ENCODE results near the gene RCVRN.

DNA sequence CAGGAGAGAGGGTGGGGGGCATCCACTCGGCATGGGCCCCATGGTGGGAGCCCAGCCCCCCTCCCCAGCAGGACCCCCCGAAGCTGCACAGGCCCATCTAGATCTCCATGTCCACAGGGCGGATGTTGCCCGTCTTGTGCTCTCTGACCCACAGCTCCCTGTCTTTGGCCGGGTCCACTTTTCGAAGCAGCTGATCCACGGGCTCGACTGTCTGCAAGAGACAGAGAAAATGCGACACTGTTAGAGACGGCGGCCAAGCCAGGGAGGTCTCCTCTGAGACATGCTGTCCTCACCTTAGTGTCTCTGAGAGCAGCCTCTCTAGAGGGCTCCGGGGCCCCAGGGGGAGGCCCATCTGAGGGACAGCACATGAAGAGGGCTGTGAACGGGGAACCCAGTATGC, 12.1 kb upstream of the RCVRN start:
- TF ChIP-seq, protein P1, sequence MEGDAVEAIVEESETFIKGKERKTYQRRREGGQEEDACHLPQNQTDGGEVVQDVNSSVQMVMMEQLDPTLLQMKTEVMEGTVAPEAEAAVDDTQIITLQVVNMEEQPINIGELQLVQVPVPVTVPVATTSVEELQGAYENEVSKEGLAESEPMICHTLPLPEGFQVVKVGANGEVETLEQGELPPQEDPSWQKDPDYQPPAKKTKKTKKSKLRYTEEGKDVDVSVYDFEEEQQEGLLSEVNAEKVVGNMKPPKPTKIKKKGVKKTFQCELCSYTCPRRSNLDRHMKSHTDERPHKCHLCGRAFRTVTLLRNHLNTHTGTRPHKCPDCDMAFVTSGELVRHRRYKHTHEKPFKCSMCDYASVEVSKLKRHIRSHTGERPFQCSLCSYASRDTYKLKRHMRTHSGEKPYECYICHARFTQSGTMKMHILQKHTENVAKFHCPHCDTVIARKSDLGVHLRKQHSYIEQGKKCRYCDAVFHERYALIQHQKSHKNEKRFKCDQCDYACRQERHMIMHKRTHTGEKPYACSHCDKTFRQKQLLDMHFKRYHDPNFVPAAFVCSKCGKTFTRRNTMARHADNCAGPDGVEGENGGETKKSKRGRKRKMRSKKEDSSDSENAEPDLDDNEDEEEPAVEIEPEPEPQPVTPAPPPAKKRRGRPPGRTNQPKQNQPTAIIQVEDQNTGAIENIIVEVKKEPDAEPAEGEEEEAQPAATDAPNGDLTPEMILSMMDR (IDR thresholded peaks at IDR 0.05): no peak
- TF ChIP-seq, protein P2, sequence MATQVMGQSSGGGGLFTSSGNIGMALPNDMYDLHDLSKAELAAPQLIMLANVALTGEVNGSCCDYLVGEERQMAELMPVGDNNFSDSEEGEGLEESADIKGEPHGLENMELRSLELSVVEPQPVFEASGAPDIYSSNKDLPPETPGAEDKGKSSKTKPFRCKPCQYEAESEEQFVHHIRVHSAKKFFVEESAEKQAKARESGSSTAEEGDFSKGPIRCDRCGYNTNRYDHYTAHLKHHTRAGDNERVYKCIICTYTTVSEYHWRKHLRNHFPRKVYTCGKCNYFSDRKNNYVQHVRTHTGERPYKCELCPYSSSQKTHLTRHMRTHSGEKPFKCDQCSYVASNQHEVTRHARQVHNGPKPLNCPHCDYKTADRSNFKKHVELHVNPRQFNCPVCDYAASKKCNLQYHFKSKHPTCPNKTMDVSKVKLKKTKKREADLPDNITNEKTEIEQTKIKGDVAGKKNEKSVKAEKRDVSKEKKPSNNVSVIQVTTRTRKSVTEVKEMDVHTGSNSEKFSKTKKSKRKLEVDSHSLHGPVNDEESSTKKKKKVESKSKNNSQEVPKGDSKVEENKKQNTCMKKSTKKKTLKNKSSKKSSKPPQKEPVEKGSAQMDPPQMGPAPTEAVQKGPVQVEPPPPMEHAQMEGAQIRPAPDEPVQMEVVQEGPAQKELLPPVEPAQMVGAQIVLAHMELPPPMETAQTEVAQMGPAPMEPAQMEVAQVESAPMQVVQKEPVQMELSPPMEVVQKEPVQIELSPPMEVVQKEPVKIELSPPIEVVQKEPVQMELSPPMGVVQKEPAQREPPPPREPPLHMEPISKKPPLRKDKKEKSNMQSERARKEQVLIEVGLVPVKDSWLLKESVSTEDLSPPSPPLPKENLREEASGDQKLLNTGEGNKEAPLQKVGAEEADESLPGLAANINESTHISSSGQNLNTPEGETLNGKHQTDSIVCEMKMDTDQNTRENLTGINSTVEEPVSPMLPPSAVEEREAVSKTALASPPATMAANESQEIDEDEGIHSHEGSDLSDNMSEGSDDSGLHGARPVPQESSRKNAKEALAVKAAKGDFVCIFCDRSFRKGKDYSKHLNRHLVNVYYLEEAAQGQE (IDR thresholded peaks at IDR 0.05; ENCODE audit: insufficient read depth in 1 of 2, low read depth in 2 of 2, low read length in 1 of 2): no peak
- TF ChIP-seq POLR2AphosphoS5 (IDR thresholded peaks at IDR 0.05; ENCODE audit: low read depth, low read length) (no peak), TCF7L2 (IDR thresholded peaks at IDR 0.05; ENCODE audit: low read depth, low read length) (no peak), SIN3A (IDR thresholded peaks at IDR 0.05; ENCODE audit: borderline replicate concordance, insufficient read depth, low read depth, low read length) (no peak)

All from Panc1 (cell line).